WI38 (cell line): ENCODE data around the gene C9orf153.
"Not testable (repeated sequence)": the region's sequence is repeated elsewhere in the genome, so short reads cannot be mapped to it uniquely, and the experiment has no call there.

ENCODE experiments used
- H3K4me3 ChIP-seq: 2 replicates; pipeline ENCODE4 v1.5.1; 2011; ENCODE audit warnings: low read depth, mild to moderate bottlenecking, control low read depth, low read length
- CTCF ChIP-seq: IDR thresholded peaks from 2 replicates; pipeline ENCODE4 v1.5.1; 2012; ENCODE audit warnings: low read depth, mild to moderate bottlenecking, control low read depth, low read length

Gene C9orf153

DNA sequence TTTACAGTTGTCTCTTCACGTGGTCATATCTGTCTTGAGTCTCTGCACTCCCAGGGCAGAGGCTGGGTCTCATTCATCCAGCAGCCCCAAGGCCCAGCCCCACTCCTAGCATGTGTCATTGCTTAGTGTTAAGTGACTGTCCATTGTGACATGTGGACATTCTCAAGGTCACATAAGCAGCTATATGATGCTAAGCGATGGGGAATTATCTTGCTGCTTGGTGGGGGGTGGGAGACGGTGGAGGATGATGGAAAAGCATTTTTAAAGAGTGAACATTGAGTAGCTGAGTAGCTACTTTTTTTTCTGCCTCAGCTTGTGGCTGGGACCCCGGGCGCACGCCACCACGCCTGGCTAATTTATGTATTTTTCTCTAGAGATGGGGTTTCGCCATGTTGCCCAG, at the start of gene C9orf153:
C9orf153 (minus strand) TSS at position 101 of the 400 bp plus-strand sequence. CDS start 30,054 bp downstream, outside the sequence.
- H3K4me3 ChIP-seq: no peak within 1 kb of the TSS
- no peak for TF ChIP-seq CTCF

DNA sequence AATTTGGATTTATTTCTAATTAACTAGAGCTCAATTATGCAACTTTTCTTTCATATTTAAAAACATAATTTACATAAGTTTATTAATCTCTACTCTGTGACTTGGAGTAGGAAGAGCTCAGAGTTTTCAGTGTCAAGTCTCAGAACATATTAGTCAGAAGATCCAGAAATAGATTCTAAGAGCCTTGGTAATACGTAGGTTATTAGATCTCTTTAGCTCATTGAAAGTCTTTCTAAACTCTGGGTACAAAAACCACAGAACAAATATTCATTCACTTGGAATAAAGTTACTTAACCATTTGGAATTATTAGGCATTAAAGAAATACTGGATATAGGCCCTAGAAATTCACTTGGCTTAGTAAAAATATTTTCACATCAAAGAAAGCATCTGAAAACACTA, 49.2 kb upstream of the C9orf153 start:
- TF ChIP-seq CTCF: no peak
- H3K4me3 ChIP-seq: no peak overlapping the region

GRCh38 chr9:86304236-86304730, 44.8 kb upstream of the C9orf153 start:
- H3K4me3 ChIP-seq: no peak overlapping the region
- no peak for TF ChIP-seq CTCF

DNA sequence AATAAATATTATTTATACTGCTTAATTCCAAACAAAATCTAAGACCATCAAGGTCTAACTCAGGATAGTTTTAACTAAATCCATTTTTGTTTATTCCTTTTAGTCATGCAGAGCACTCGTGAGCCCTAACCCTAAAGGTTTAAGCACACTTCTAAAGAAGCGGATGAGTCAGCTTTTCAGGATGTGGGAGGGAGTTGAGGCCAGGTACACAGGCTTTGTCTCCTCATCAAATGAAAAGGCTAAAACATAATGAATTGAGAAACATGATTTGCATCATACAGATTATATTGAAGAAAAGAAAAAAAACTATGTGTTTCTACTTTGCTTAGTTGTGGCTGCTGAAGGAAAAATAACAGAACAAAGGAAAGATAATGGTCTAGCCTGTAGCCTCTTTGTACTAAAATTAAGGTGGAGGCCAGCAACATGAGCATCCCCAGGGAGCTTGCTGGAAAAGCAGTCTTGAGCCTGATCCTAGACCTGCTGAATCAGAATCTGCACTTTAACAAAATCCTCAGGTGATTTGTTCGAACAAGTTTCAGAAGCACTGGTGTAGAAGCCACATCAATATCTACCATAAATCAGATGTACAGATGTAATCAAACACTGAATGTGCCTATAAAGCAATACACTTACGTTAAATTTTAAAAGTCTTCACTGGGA, 44.0 kb upstream of the C9orf153 start:
- TF ChIP-seq CTCF: no peak
- H3K4me3 ChIP-seq: no peak overlapping the region

GRCh38 chr9:86301686-86302085, 42.2 kb upstream of the C9orf153 start:
- no peak overlapping the region for H3K4me3 ChIP-seq
- no peak for TF ChIP-seq CTCF

DNA sequence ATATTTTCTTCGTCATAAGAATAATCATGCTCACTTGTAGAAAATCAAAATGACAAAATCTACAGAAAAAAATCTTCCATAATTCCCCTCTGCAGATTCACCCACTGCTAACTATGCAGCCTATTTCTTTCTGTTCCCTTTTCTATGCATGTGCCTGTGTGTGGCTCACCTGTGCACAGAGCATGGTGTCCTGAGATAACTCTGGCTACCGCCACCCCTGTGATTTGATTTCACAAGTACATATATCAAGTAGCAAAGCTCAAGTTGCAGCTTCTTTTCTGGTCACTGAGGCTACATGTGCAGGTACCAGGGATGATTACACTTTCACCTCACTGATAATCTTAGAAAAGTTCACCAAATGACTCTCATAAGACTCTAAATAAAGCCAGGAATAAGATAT, 41.2 kb upstream of the C9orf153 start:
- H3K4me3 ChIP-seq: no peak overlapping the region
- no peak for TF ChIP-seq CTCF

DNA sequence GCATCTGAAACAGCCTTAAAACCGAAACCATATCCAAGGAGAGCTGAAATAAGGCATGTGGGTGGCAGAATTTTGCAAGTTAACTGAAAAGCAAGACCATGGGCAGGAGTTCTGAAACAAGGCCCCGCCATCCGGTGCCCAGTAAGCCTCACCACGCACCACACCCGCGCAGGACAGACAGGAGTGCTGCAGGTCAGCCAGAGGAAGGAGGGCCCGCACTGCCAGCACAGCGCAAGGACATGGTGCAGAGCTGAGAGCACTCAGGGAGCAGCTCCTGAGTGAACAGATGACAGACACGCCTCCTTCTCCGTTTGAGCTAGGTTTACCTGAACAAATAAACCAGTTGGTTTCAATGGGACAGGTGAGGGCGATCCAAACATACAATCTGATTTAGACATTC, 39.4 kb upstream of the C9orf153 start:
- no peak for TF ChIP-seq CTCF

DNA sequence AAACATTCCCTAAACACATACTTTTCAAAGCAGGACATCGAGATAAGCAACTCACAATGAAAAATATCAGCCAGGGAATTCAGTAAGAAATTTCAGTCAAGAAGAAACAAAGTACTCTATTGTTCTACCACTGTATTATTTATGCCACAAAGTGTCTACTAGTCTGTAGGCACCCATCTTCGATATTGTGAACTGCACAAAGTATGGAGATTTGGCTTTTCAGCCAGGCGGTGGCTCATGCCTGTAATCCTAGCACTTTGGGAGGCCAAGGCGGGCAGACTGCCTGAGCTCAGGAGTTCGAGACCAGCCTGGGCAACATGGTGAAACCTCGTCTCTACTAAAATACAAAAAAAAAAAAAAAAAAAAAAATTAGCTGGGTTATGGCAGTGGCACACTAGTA, 30.9 kb upstream of the C9orf153 start:
- not testable (repeated sequence) for H3K4me3 ChIP-seq

More for the DNA sequence above, 39.4 kb upstream of the C9orf153 start:
- H3K4me3 ChIP-seq: no peak overlapping the region
